Heart left ventricle (tissue), 13 donors: ENCODE measurements around the gene CCDC85C.

Source experiments
- CTCF ChIP-seq, 12 donors: fragments of 200-600 bp; sonication (generic) in 4 of 12; IDR thresholded peaks; one replicate each; pipeline versions ENCODE4 v1.5.0 to v1.8.0; 2018 to 2022; ENCODE audit warnings: antibody characterized with exemption in 12 of 12, mild to moderate bottlenecking in 5 of 12
- POLR2A ChIP-seq, 2 donors: fragments of 450-650 bp; IDR thresholded peaks; one replicate each; pipeline ENCODE4 v1.6.1; 2017; ENCODE audit warnings: antibody characterized with exemption in 2 of 2, mild to moderate bottlenecking in 2 of 2, moderate library complexity in 2 of 2
- donor health status: ischemic (EF 13 %, LVEDD 7.1; RV severe dilation, severe dysfunction).
- donor health status: DM: no; HTN: yes; CAD: no.
- donor health status: DM: no; HTN: no; CAD: no.
- donor health status: ischemic (EF 25% LVEDD 6.9; RV normal size, moderate dysfunction).
- donor health status: ischemic (EF 25% LVEDD 5.7; RV mildly dilated, moderate dysfunction).
- donor health status: ischemic (EF 35%, LVEDD 5.7; RV mildly dilated, moderate dysfunction).
- donor health status: nonischemic (EF 11% LVEDD 7.7; RV severe dilation, severe dysfunction).
- donor health status: DM: yes; HTN: yes; CAD: no.
- donor health status: PGD.
- donor health status: ischemic (EF 29% LVEDD 5.4; RV normal size, mild dysfunction).
- donor health status: nonischemic (EF 23%, LVEDD 6.1; RV moderate dilation, normal function).

- no peak for TF ChIP-seq CTCF (IDR thresholded peaks at IDR 0.05)
- TF ChIP-seq POLR2A (IDR thresholded peaks at IDR 0.05), result no peak
These were observed 5.2 kb downstream of the CCDC85C start for GRCh38 chr14:99598774-99599173.
